Ovary (tissue), 9 donors: ENCODE measurements around the gene SOX10. TPM values are rescaled to one million over a fixed set of nuclear protein-coding genes. Genes with fewer than 3 reads are reported as not detected.

Source experiments
- DNase-seq, 5 donors: peaks; one replicate each; pipeline ENCODE4 v3.0.0-alpha.2; 2019 to 2020
- H3K27ac ChIP-seq, 2 donors: fragments of 200-600 bp; one replicate each; pipeline versions ENCODE4 v1.5.1 to v1.8.0; 2019 to 2022
- H3K27me3 ChIP-seq: fragments of 200-600 bp; one replicate; pipeline ENCODE4 v1.8.0; 2022
- H3K36me3 ChIP-seq: fragments of 200-600 bp; sonication (generic); one replicate; pipeline ENCODE4 v1.5.1; 2019
- H3K4me1 ChIP-seq: one replicate; pipeline ENCODE4 v1.8.1; 2013; ENCODE audit warnings: mild to moderate bottlenecking, moderate library complexity; ENCODE audit not compliant: insufficient read depth
- H3K4me3 ChIP-seq: fragments of 200-600 bp; sonication (generic); one replicate; pipeline ENCODE4 v1.5.1; 2017
- H3K9me3 ChIP-seq, 2 donors: fragments of 200-600 bp in 1 of 2; sonication (generic) in 1 of 2; one replicate each; pipeline versions ENCODE4 v1.5.1 to v1.8.1; 2013 to 2019; ENCODE audit warnings: mild to moderate bottlenecking in 1 of 2, moderate library complexity in 1 of 2
- CTCF ChIP-seq, 3 donors: fragments of 450-650 bp in 2 of 3; fragments of 200-600 bp in 1 of 3; IDR thresholded peaks; one replicate each; pipeline versions ENCODE4 v1.5.1 to v1.8.0; 2016 to 2022; ENCODE audit warnings: antibody characterized with exemption in 3 of 3, mild to moderate bottlenecking in 1 of 3
- EP300 ChIP-seq: sonication (generic); formaldehyde crosslinking; IDR thresholded peaks from one replicate; pipeline ENCODE4 v1.6.1; 2017; ENCODE audit warnings: antibody characterized with exemption
- POLR2A ChIP-seq: fragments of 450-650 bp; IDR thresholded peaks from one replicate; pipeline ENCODE4 v1.6.1; 2017; ENCODE audit warnings: antibody characterized with exemption, mild to moderate bottlenecking, moderate library complexity
- WGBS, 3 donors: extraction: QIAGEN DNeasy Blood & Tissue Kit in 1 of 3; methylation state at CpG; one replicate each; pipeline versions ENCODE4 v1.1.5 to v1.1.7; 2013 to 2017; 5-methylcytosine and 5-hydroxymethylcytosine counted together
- intact Hi-C, 4 donors: fragments of 100-400 bp; cut with DNase I; formaldehyde crosslinking; loops; one replicate each; pipeline versions ENCODE4 v1.11.0 to v1.15.1; 2022 to 2023
- polyA plus RNA-seq, 2 donors: library from polyadenylated mRNA; stranded (reverse); fragments of 200-250 nt in 1 of 2; fragments of 350-450 nt in 1 of 2; fragmentation: Illumina TruSeq in 1 of 2; extraction: RNeasy Lipid Tissue Mini Kit (QIAGEN cat#74804) in 1 of 2; gene quantifications; one replicate each; pipeline ENCODE4 v1.2.3, GENCODE V29; 2013 to 2014
- total RNA-seq, 7 donors: library from RNA; depleted of rRNA in 2 of 7; stranded (reverse); fragments of >200 nt in 2 of 7; fragmentation: NEBNext Ultra II Directional in 3 of 7; extraction: Animal tissue kit (Norgen Biotek cat#: 25700) in 3 of 7; gene quantifications; one replicate each; pipeline versions ENCODE4 v1.1.0 to v1.2.4, GENCODE V29; 2016 to 2023
- donor health status: DM: no; HTN: no; CAD: no; lungs with moderate emphysema.
- donor health status: DM: no; HTN: no; CAD: no.
- donor health status: Bipolar disorder and iron deficiency.
- donor health status: DM: yes; HTN: yes; CAD: no.
- donor health status: DM: no; HTN: no; CAD: no.
- donor health status: DM: yes; HTN: yes; CAD: no.

The SOX10 gene
- total and polyA plus RNA-seq, 9 donors: 0.11 to 3.2 (median 1.3) TPM; not detected in 2

- Histone ChIP-seq H3K4me1 (no peaks in the 10 kb centered on the region), H3K9me3 (no peaks in the 10 kb centered on the region), H3K27ac (no peak overlapping the region), H3K27me3 (no peaks in the 10 kb centered on the region), H3K4me3 (no peak overlapping the region), H3K36me3 (no peaks in the 10 kb centered on the region)
- WGBS, 3 donors: 73 to 84% (median 76%) methylated on average over 9 of the region's 9 CpGs
- intact Hi-C loops: no loop called here
- no peak for DNase-seq
- TF ChIP-seq POLR2A (no peak), CTCF (IDR thresholded peaks at IDR 0.05) (no peak), EP300 (no peak)
These were observed 43.1 kb upstream of the SOX10 start for GRCh38 chr22:38027487-38027886.

GRCh38 chr22:38026130-38027111 lies 42.1 kb upstream of the SOX10 start:
- intact Hi-C loops: no loop called here
- no peak for TF ChIP-seq EP300
- no peak for TF ChIP-seq CTCF (IDR thresholded peaks at IDR 0.05)
- no peak for TF ChIP-seq POLR2A
- 68 to 86% (median 76%) methylated on average over 18 to 22 of the region's 22 CpGs for WGBS, 3 donors
- Histone ChIP-seq H3K27me3 (no peaks in the 10 kb centered on the region), H3K4me3 (no peak overlapping the region), H3K36me3 (no peaks in the 10 kb centered on the region), H3K9me3 (no peaks in the 10 kb centered on the region), H3K27ac (no peak overlapping the region), H3K4me1 (no peaks in the 10 kb centered on the region)
- no peak for DNase-seq

GRCh38 chr22:38025514-38025913 lies 41.2 kb upstream of the SOX10 start:
- DNase-seq: no peak
- H3K4me1 ChIP-seq: no peaks in the 10 kb centered on the region
- intact Hi-C loops: no loop called here
- no peaks in the 10 kb centered on the region for H3K9me3 ChIP-seq
- no peak overlapping the region for H3K4me3 ChIP-seq
- no peaks in the 10 kb centered on the region for H3K27me3 ChIP-seq
- H3K27ac ChIP-seq: no peak overlapping the region
- H3K36me3 ChIP-seq: no peaks in the 10 kb centered on the region
- no peak for TF ChIP-seq POLR2A
- TF ChIP-seq CTCF (IDR thresholded peaks at IDR 0.05): no peak
- TF ChIP-seq EP300: no peak
- WGBS, 3 donors: 79 to 82% (median 82%) methylated on average over 8 of the region's 8 CpGs

- Histone ChIP-seq H3K27ac (no peak overlapping the region), H3K27me3 (no peaks in the 10 kb centered on the region), H3K4me1 (no peaks in the 10 kb centered on the region), H3K36me3 (no peaks in the 10 kb centered on the region), H3K4me3 (no peak overlapping the region), H3K9me3 (no peaks in the 10 kb centered on the region)
- TF ChIP-seq POLR2A: no peak
- no peak for TF ChIP-seq EP300
- TF ChIP-seq CTCF (IDR thresholded peaks at IDR 0.05): no peak
- WGBS, 3 donors: 80 to 89% (median 82%) methylated on average over 6 of the region's 6 CpGs
- intact Hi-C loops: no loop called here
- no peak for DNase-seq
These were observed 38.7 kb upstream of the SOX10 start for GRCh38 chr22:38023045-38023444.
